K562 (cell line): ENCODE results near the gene NFKB2. TPM values are rescaled to one million over a fixed set of nuclear protein-coding genes. Genes with fewer than 3 reads are reported as not detected.
A peak's percentile ranks its signal among the peaks of the same experiment; 100 is the strongest.

Experiments
- ESRRB ChIP-seq: fragments of 250-450 bp; sonication (Bioruptor Pico); IDR thresholded peaks from 2 replicates; pipeline ENCODE4 v1.5.0; 2020; ENCODE audit warnings: mild to moderate bottlenecking, moderate library complexity, borderline replicate concordance
- ETS2 ChIP-seq: IDR thresholded peaks from 2 replicates; pipeline ENCODE4 v1.6.1; 2016; ENCODE audit warnings: borderline replicate concordance, missing genetic modification characterization, mild to moderate bottlenecking, moderate library complexity, missing compliant biosample characterization; ENCODE audit not compliant: poor library complexity, severe bottlenecking
- GTF2E2 ChIP-seq: fragments of 200-800 bp; sonication (Bioruptor generic); IDR thresholded peaks from 2 replicates; pipeline ENCODE4 v1.6.1; 2016; ENCODE audit warnings: missing genetic modification characterization, missing compliant biosample characterization
- KAT7 ChIP-seq: sonication (generic); formaldehyde crosslinking; IDR thresholded peaks from 2 replicates; pipeline ENCODE4 v1.8.0; 2022; ENCODE audit warnings: missing genetic modification reagents, mild to moderate bottlenecking, borderline replicate concordance
- PHB ChIP-seq: fragments of 250-450 bp; sonication (Bioruptor Pico); IDR thresholded peaks from 2 replicates; pipeline ENCODE4 v1.5.0; 2021
- POLR2H ChIP-seq: IDR thresholded peaks from 2 replicates; pipeline ENCODE4 v1.6.1; 2016; ENCODE audit warnings: missing genetic modification characterization, low read depth, mild to moderate bottlenecking, control low read depth, missing compliant biosample characterization, moderate library complexity
- SIRT6 ChIP-seq: IDR thresholded peaks from one replicate; pipeline ENCODE4 v1.6.1; 2012; ENCODE audit warnings: low read depth, mild to moderate bottlenecking, control low read depth, inconsistent platforms, low read length, moderate library complexity
- SMAD3 ChIP-seq: fragments of 450-650 bp; formaldehyde crosslinking; conservative IDR thresholded peaks from 2 replicates; pipeline ENCODE4 v1.4.0; 2020; ENCODE audit warnings: mild to moderate bottlenecking
- SMARCC2 ChIP-seq: fragments of 450-650 bp; IDR thresholded peaks from 2 replicates; pipeline ENCODE4 v1.6.1; 2017; ENCODE audit warnings: antibody characterized with exemption, moderate library complexity, mild to moderate bottlenecking, low read depth
- ZNF253 ChIP-seq: fragments of 250-450 bp; sonication (Bioruptor Pico); conservative IDR thresholded peaks from 2 replicates; pipeline ENCODE4 v1.6.1; 2021; ENCODE audit warnings: mild to moderate bottlenecking
- ZNF586 ChIP-seq: fragments of 450-650 bp; formaldehyde crosslinking; conservative IDR thresholded peaks from 2 replicates; pipeline ENCODE4 v1.4.0; 2020; ENCODE audit warnings: mild to moderate bottlenecking, moderate library complexity
- polyA plus RNA-seq, 8 experiments: library from polyadenylated mRNA; depleted of rRNA in 4 of 8; stranded (reverse) in 5 of 8; unstranded in 3 of 8; fragments of >200 nt; fragmentation: Nextera tagmentation in 2 of 8; fragmentation: Illumina TruSeq in 1 of 8; extraction: Ambion mirVana in 2 of 8; extraction: Trizol in 1 of 8; gene quantifications; 2 replicates each; pipeline versions ENCODE4 v1.2.1 to v1.2.3, GENCODE V29; 2011 to 2014; ENCODE audit warnings: inconsistent platforms in 1 of 8, missing spikeins in 1 of 8
- total RNA-seq, 7 experiments: library from RNA; depleted of rRNA in 6 of 7; stranded (reverse); fragments of >200 nt in 6 of 7; fragmentation: Illumina TruSeq in 2 of 7; extraction: Trizol in 2 of 7; gene quantifications; 2 replicates each; pipeline versions ENCODE4 v1.2.1 to v1.2.3, GENCODE V29; 2011 to 2021; ENCODE audit warnings: low replicate concordance in 1 of 7
- TF ChIP-seq, protein P1 (sequence below): fragments of 450-650 bp; IDR thresholded peaks from 2 replicates; pipeline ENCODE4 v1.7.1; 2018; ENCODE audit warnings: mild to moderate bottlenecking, low read depth; ENCODE audit not compliant: partially characterized antibody

The NFKB2 gene
- total and polyA plus RNA-seq, 9 of the 15 experiments (the other 6 are each of a cell fraction or from before 2014, with no cell fraction given): 0.07 to 20.3 (median 7.9) TPM

DNA sequence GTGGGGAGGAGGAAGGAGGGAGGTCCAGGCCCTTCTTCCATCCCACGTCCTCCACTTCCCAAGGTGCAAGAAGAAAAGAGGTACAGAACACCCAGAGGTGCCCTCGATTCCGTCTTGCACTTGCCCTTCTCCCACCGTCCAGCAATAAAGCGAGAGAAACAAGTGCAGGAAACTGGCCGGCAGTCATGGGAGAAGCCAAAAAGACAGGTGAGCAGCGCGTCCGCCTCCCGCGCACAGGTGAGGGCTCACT, 54.5 kb downstream of the NFKB2 start (continued):
- no peak for TF ChIP-seq POLR2H (tag)
- TF ChIP-seq SMAD3 (CRISPR knock-in tag): no peak
- TF ChIP-seq, protein P1, sequence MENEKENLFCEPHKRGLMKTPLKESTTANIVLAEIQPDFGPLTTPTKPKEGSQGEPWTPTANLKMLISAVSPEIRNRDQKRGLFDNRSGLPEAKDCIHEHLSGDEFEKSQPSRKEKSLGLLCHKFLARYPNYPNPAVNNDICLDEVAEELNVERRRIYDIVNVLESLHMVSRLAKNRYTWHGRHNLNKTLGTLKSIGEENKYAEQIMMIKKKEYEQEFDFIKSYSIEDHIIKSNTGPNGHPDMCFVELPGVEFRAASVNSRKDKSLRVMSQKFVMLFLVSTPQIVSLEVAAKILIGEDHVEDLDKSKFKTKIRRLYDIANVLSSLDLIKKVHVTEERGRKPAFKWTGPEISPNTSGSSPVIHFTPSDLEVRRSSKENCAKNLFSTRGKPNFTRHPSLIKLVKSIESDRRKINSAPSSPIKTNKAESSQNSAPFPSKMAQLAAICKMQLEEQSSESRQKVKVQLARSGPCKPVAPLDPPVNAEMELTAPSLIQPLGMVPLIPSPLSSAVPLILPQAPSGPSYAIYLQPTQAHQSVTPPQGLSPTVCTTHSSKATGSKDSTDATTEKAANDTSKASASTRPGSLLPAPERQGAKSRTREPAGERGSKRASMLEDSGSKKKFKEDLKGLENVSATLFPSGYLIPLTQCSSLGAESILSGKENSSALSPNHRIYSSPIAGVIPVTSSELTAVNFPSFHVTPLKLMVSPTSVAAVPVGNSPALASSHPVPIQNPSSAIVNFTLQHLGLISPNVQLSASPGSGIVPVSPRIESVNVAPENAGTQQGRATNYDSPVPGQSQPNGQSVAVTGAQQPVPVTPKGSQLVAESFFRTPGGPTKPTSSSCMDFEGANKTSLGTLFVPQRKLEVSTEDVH: peak; percentile 50
- no peak for TF ChIP-seq PHB
- no peak for TF ChIP-seq SIRT6
- no peak for TF ChIP-seq ZNF586 (CRISPR knock-in tag)
- peak; percentile 48; the same call in 1 of the 2 replicates for TF ChIP-seq GTF2E2 (tag)
- TF ChIP-seq KAT7 (CRISPR knock-in tag): no peak
- TF ChIP-seq ETS2: no peak
- no peak for TF ChIP-seq ESRRB (CRISPR knock-in tag)
- TF ChIP-seq ZNF253: no peak
- TF ChIP-seq SMARCC2: no peak
